ENCODE data around the gene ELF1.

ELF1 gene

GRCh38 chr13:41019011-41019487 lies at the start of gene ELF1:
Gene ELF1 (minus strand): TSS chr13:41019316. CDS start chr13:40982054, 37,262 bp downstream.
- peak; percentile 18 to 24 for DNase-seq (ENCODE audit: low read depth in 2 of 2)

GRCh38 chr13:41065078-41065477 lies 46.0 kb upstream of the ELF1 start:
- DNase-seq (ENCODE audit: low read depth in 2 of 2): no peak

GRCh38 chr13:41064493-41064892 lies 45.4 kb upstream of the ELF1 start:
- no peak for DNase-seq (ENCODE audit: low read depth in 2 of 2)

- no peak for DNase-seq (ENCODE audit: low read depth in 2 of 2)
Measured at GRCh38 chr13:41061914-41062837, 43.1 kb upstream of the ELF1 start.

GRCh38 chr13:41061075-41061913 lies 42.2 kb upstream of the ELF1 start, which contains the start of gene WBP4:
Gene WBP4 (plus strand): TSS chr13:41061509. CDS start chr13:41061674, 165 bp downstream.
- DNase-seq (ENCODE audit: low read depth in 2 of 2): peak; percentile 68 to 75

- DNase-seq (ENCODE audit: low read depth in 2 of 2): peak; percentile 81 to 84
Measured at GRCh38 chr13:41060724-41061074, 41.6 kb upstream of the ELF1 start.

- peak; percentile 67 to 70 for DNase-seq (ENCODE audit: low read depth in 2 of 2)
Measured at GRCh38 chr13:41060082-41060723, 41.1 kb upstream of the ELF1 start.

- no peak for DNase-seq (ENCODE audit: low read depth in 2 of 2)
Measured at GRCh38 chr13:41059456-41060081, 40.5 kb upstream of the ELF1 start.

- no peak for DNase-seq (ENCODE audit: low read depth in 2 of 2)
Measured at GRCh38 chr13:41058295-41059070, 39.4 kb upstream of the ELF1 start.

- no peak for DNase-seq (ENCODE audit: low read depth in 2 of 2)
Measured at GRCh38 chr13:41056826-41057711, 38.0 kb upstream of the ELF1 start.

GRCh38 chr13:41056194-41056593 lies 37.1 kb upstream of the ELF1 start:
- no peak for DNase-seq (ENCODE audit: low read depth in 2 of 2)

- DNase-seq (ENCODE audit: low read depth in 2 of 2): no peak
Measured at GRCh38 chr13:41054919-41055619, 36.0 kb upstream of the ELF1 start.

GRCh38 chr13:41054212-41054877 lies 35.2 kb upstream of the ELF1 start:
- no peak for DNase-seq (ENCODE audit: low read depth in 2 of 2)

GRCh38 chr13:41053384-41053826 lies 34.3 kb upstream of the ELF1 start:
- no peak for DNase-seq (ENCODE audit: low read depth in 2 of 2)

- DNase-seq (ENCODE audit: low read depth in 2 of 2): no peak
Measured at GRCh38 chr13:41052441-41052840, 33.3 kb upstream of the ELF1 start.

- DNase-seq (ENCODE audit: low read depth in 2 of 2): no peak
Measured at GRCh38 chr13:41049480-41050440, 30.6 kb upstream of the ELF1 start.

- DNase-seq (ENCODE audit: low read depth in 2 of 2): no peak
Measured at GRCh38 chr13:41048640-41049039, 29.5 kb upstream of the ELF1 start.

Measured in stimulated activated CD8-positive, alpha-beta memory T cell treated with anti-CD3 and anti-CD28 coated beads, Interleukin-15, amount 100 ng/mL, for 4 hours (primary cell).